Medulla oblongata (tissue), 1 donor: ENCODE results near the gene CLSTN2.
A peak's percentile ranks its signal among the peaks of the same experiment; 100 is the strongest.

Experiments
- DNase-seq: peaks from one replicate; pipeline ENCODE4 v3.0.0-alpha.2; 2015; ENCODE audit errors: extremely low spot score

Gene CLSTN2

GRCh38 chr3:140007081-140007480 is 72.1 kb downstream of the CLSTN2 start:
- DNase-seq, result no peak

GRCh38 chr3:140007911-140008869 is 73.2 kb downstream of the CLSTN2 start:
- DNase-seq, result peak; percentile 70

GRCh38 chr3:140010391-140010790 is 75.4 kb downstream of the CLSTN2 start:
- no peak for DNase-seq

- DNase-seq, result no peak
Measured at GRCh38 chr3:140011086-140011485, 76.1 kb downstream of the CLSTN2 start.

GRCh38 chr3:140011611-140012277 is 76.8 kb downstream of the CLSTN2 start:
- no peak for DNase-seq

- DNase-seq, result peak; percentile 39
Measured at GRCh38 chr3:140013220-140013619, 78.2 kb downstream of the CLSTN2 start.

GRCh38 chr3:140014831-140015495 is 80.0 kb downstream of the CLSTN2 start:
- peak; percentile 61 for DNase-seq

GRCh38 chr3:140015741-140016140 is 80.8 kb downstream of the CLSTN2 start:
- DNase-seq, result no peak

GRCh38 chr3:140018556-140018955 is 83.6 kb downstream of the CLSTN2 start:
- DNase-seq, result no peak

- no peak for DNase-seq
Measured at GRCh38 chr3:140019946-140020345, 85.0 kb downstream of the CLSTN2 start.

GRCh38 chr3:140020541-140020940 is 85.6 kb downstream of the CLSTN2 start:
- no peak for DNase-seq

- no peak for DNase-seq
Measured at GRCh38 chr3:140021269-140021668, 86.3 kb downstream of the CLSTN2 start.

- DNase-seq, result peak; percentile 71
Measured at GRCh38 chr3:140022066-140022770, 87.2 kb downstream of the CLSTN2 start.

- DNase-seq, result peak; percentile 84
Measured at GRCh38 chr3:140023616-140024530, 88.9 kb downstream of the CLSTN2 start.

GRCh38 chr3:140031170-140031569 is 96.2 kb downstream of the CLSTN2 start:
- DNase-seq, result no peak

- DNase-seq, result no peak
Measured at GRCh38 chr3:140034058-140034457, 99.1 kb downstream of the CLSTN2 start.

- DNase-seq, result no peak
Measured at GRCh38 chr3:140035871-140036270, 100.9 kb downstream of the CLSTN2 start.

GRCh38 chr3:140050396-140050795 is 115.4 kb downstream of the CLSTN2 start:
- no peak for DNase-seq

GRCh38 chr3:140051019-140051957 is 116.3 kb downstream of the CLSTN2 start:
- DNase-seq, result peak; percentile 77
